GM06990 (cell line): ENCODE data around the gene PRR35.

ENCODE experiments used
- DNase-seq: peaks from one replicate; pipeline ENCODE4 v3.0.0-alpha.2; 2011; ENCODE audit not compliant: insufficient read length; ENCODE audit errors: extremely low read depth
- H3K27me3 ChIP-seq: replicated peaks from 2 replicates; pipeline ENCODE4 v1.6.0; 2011; ENCODE audit warnings: low read length; ENCODE audit not compliant: control insufficient read depth, insufficient read depth
- H3K36me3 ChIP-seq: 2 replicates; pipeline ENCODE4 v1.5.1; 2011; ENCODE audit warnings: low read length; ENCODE audit not compliant: control insufficient read depth, insufficient read depth
- H3K4me3 ChIP-seq: replicated peaks from 2 replicates; pipeline ENCODE4 v1.5.1; 2011; ENCODE audit warnings: low read depth, mild to moderate bottlenecking, control low read depth, low read length
- TF ChIP-seq, protein P1 (sequence below): IDR thresholded peaks from 2 replicates; pipeline ENCODE4 v1.5.1; 2011; ENCODE audit warnings: low read length, control low read depth, mild to moderate bottlenecking, inconsistent platforms; ENCODE audit not compliant: insufficient read depth, poor library complexity, severe bottlenecking

Gene PRR35

DNA sequence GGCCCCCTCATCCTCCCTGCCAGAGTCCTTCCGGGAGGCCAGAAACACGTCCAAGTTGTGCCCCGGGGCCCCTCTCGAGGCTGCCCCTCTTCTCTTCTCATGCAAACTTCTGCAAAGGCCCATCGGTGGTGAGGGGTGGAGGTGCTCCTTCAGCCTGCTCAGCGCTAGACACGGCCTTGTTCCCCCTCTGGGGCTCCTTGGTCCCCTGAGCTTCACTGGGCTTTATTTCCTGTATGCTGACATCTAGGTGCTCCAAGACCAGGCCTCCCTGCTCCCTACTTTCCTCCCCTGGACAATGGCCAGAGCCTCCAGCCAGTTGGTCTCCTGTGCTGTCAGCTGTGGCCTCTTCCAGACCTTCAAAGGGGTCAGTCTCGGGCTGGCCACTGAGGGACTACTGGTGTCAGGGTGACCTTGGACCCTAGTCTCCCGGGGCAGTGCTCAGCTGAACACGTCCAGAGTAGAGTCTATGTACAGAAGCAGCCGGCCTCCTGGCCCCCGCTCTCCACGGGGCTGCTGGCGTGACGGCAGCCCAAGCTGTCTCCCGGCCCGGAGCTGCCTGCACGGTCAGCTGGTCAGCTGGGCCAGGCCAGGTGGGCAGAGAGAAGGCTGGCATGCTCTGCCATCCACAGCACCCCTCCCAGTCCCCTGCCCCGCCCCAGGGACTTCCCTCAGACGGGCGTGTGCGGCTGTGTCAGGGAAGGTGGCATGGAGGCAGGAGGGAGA, 1.7 kb upstream of the PRR35 start:
- Histone ChIP-seq H3K27me3 (no peaks in the 10 kb centered on the region; the same call in 1 of the 2 replicates), H3K4me3 (no peak overlapping the region), H3K36me3 (no peaks in the 10 kb centered on the region)
- TF ChIP-seq, protein P1, sequence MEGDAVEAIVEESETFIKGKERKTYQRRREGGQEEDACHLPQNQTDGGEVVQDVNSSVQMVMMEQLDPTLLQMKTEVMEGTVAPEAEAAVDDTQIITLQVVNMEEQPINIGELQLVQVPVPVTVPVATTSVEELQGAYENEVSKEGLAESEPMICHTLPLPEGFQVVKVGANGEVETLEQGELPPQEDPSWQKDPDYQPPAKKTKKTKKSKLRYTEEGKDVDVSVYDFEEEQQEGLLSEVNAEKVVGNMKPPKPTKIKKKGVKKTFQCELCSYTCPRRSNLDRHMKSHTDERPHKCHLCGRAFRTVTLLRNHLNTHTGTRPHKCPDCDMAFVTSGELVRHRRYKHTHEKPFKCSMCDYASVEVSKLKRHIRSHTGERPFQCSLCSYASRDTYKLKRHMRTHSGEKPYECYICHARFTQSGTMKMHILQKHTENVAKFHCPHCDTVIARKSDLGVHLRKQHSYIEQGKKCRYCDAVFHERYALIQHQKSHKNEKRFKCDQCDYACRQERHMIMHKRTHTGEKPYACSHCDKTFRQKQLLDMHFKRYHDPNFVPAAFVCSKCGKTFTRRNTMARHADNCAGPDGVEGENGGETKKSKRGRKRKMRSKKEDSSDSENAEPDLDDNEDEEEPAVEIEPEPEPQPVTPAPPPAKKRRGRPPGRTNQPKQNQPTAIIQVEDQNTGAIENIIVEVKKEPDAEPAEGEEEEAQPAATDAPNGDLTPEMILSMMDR = no peak
- no peak for DNase-seq

DNA sequence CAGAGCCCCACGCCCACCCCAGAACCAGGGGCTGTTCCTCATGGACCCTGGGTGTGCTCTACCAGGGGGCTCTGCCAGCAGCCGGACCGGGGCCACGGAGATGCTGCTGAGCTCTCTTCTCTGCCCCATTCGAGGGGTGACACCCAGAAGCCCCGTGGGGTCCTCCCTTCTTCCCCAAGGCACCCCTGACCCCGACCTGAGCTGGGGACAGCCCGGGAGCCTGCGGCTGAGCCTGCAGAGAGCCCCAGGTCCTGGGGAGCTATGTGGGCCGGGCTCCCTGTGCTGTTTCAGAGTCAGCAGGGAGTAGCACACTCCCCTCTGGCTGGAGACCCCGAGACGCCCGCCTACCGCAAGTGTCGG, 1.2 kb upstream of the PRR35 start:
- no peak overlapping the region for H3K4me3 ChIP-seq
- no peak for DNase-seq
- no peaks in the 10 kb centered on the region; the same call in 1 of the 2 replicates for H3K27me3 ChIP-seq
- H3K36me3 ChIP-seq = no peaks in the 10 kb centered on the region
- TF ChIP-seq, protein P1 = no peak

DNA sequence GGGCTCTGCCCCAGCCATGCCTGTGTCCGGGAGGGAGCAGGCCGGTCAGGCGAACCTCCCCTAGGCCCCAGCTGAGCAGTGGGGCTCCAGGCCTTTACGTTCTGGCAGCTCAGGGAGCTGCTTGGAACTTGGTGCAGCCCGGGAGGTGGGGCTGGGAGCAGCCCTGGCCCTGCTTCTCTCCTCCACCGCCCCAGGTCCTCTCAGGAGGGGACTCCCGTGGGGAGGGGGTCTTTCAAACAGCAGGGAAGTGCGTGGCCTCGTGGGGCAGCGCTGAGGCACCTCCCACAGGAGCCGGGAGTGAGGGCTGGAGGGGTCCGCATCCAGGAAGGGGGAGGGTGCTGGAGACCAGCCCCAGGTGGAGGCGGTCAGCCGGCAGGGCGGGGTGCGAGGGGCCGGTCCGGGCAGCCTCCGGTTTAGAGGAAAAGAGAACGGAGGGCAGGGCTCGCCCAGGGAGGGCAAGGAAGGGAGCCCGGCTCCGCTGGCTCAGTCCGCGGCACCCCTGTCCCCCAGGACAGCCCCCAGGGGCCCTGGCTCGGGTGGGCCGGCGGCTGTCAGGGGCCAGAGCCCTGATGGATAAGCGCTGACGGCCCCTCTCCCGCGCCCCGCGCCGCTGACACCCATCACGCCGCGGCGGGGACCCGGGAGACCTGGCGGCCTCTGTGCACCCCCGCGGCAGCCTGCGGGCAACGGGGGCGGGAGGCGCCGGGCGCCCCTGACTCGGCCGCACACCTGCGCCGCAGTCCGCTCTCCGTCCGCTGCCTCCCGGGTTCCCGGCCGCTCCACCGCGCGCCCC, 587 bp upstream of the PRR35 start:
- Histone ChIP-seq H3K36me3 (no peaks in the 10 kb centered on the region), H3K27me3 (no peaks in the 10 kb centered on the region; the same call in 1 of the 2 replicates), H3K4me3 (no peak overlapping the region)
- TF ChIP-seq, protein P1 = no peak
- no peak for DNase-seq

DNA sequence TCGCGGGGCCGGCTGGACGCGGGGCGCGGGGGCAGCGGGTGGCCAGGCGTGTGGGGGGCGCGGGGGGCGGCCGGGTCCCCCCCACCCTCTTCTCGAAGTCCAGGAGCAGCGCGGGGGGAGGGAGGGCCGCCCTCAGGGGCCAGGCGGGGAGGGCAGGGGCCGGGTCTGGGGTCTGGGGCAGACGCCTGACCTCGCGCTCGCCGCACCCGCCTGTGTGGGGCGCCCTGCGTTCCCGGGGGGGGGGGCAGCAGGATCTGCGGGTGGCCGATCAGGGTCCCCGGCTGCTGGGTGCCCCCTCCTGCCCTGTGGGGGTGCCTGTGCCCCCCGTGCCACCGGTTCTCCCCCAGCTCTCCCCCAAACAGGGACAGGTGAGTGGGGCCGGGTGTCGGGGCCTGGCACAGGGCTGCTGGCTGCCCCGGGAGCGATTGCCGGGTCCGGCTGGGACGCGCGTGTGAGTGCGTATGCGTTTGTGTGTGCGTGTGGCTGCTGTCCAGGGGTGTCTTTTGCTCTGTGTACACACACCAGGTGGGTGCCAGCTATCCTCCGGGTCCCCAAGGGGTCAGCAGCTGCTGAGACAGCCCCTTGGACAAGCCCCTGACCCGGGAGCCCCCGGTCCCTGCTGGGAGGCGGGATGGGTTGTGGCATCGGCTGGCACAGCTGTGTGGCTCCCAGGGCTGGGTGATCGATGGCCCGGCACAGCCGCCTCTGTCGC, 663 bp downstream of the PRR35 start:
- H3K36me3 ChIP-seq = no peaks in the 10 kb centered on the region
- H3K27me3 ChIP-seq = no peaks in the 10 kb centered on the region; the same call in 1 of the 2 replicates
- DNase-seq = no peak
- TF ChIP-seq, protein P1 = no peak
- no peak overlapping the region for H3K4me3 ChIP-seq

DNA sequence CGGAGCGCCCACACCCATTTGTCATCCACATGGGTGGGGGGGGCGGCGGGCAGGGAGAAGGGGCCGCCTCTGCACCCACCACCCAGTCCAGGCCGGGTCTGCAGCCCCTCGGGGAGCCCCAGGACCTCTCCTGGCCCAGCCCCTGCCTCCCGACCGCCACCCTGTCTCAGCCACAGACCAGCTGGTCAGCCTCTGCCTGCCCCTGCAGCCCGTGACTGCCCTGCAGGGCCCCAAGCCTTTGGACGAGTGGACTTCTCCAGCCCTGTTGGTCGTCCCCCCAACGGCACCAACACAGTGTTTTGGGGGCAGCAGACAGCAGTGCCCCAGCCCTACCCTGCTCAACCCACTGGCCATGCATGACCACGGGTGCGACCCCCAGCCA, 1.2 kb downstream of the PRR35 start:
- Histone ChIP-seq H3K27me3 (no peaks in the 10 kb centered on the region; the same call in 1 of the 2 replicates), H3K36me3 (no peaks in the 10 kb centered on the region), H3K4me3 (no peak overlapping the region)
- no peak for DNase-seq
- TF ChIP-seq, protein P1 = no peak
